Choroid plexus epithelial cell (primary cell): ENCODE data around the gene OR5A2.
"Not testable (repeated sequence)": the region's sequence is repeated elsewhere in the genome, so short reads cannot be mapped to it uniquely, and the experiment has no call there.

Experiments used
- DNase-seq: peaks from one replicate; pipeline ENCODE4 v3.0.0-alpha.2; 2010; ENCODE audit warnings: low read depth
- H3K4me3 ChIP-seq: 2 replicates; pipeline ENCODE4 v1.5.1; 2011; ENCODE audit warnings: low read depth, mild to moderate bottlenecking, control low read depth, low read length, moderate library complexity
- CTCF ChIP-seq: conservative IDR thresholded peaks from 2 replicates; pipeline ENCODE4 v1.5.1; 2011; ENCODE audit warnings: low read depth, mild to moderate bottlenecking, control low read depth, inconsistent platforms, low read length, moderate library complexity

Gene OR5A2

GRCh38 chr11:59448484-59448883, 22.3 kb upstream of the OR5A2 start:
- no peak overlapping the region for H3K4me3 ChIP-seq
- no peak for TF ChIP-seq CTCF
- no peak for DNase-seq

GRCh38 chr11:59445624-59446023, 19.4 kb upstream of the OR5A2 start:
- DNase-seq, H3K4me3 ChIP-seq: not testable (repeated sequence)

- no peak for DNase-seq
These were observed 11.6 kb upstream of the OR5A2 start for GRCh38 chr11:59437770-59438169.

GRCh38 chr11:59436169-59436568, 10.0 kb upstream of the OR5A2 start, which contains the start of gene OR5A1:
OR5A1 (plus strand) TSS chr11:59436469; CDS start chr11:59443169, 6,700 bp downstream.
- no peak within 1 kb of the TSS for H3K4me3 ChIP-seq
- no peak for TF ChIP-seq CTCF

More at GRCh38 chr11:59437770-59438169, 11.6 kb upstream of the OR5A2 start:
- H3K4me3 ChIP-seq = no peak overlapping the region
- TF ChIP-seq CTCF = no peak

DNA sequence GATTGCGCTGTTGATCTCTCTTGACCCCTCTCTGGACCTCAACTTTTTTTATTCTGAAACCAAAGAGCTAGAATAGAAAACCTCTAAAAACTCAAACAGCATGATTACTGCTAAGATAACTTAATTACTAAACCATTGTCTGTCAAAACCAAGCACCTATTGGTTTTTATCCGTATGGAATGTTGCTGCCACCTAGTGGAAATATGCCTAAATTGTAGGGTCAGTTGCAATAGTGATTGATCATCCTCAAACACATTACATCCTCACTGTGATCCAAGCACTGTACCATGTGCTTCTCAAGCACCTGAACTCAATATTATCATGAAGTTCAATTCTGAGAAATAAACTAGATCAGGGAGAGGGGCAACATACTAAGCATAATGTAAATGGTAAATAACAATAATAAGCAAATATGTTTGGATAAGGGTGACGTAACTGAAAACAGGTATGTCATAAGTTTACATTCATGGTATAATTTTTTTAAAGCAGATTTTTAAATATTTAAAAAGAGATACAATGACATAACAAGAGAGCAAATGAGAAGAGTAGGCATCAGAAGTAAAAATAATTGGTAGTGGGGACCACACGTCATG, 3.8 kb upstream of the OR5A2 start:
- peak; percentile 69 for DNase-seq
- peak; percentile 71 for TF ChIP-seq CTCF
- no peak overlapping the region for H3K4me3 ChIP-seq

More at GRCh38 chr11:59436169-59436568, 10.0 kb upstream of the OR5A2 start, which contains the start of gene OR5A1:
- no peak for DNase-seq

- H3K4me3 ChIP-seq = no peak overlapping the region
- TF ChIP-seq CTCF = no peak
- no peak for DNase-seq
These were observed 812 bp upstream of the OR5A2 start for GRCh38 chr11:59427068-59427382.

- no peak for DNase-seq
- no peak overlapping the region for H3K4me3 ChIP-seq
- no peak for TF ChIP-seq CTCF
These were observed 1.1 kb downstream of the OR5A2 start for GRCh38 chr11:59425131-59425530.
